Measurements from ENCODE around the gene TECPR2.
"Not testable (repeated sequence)": the region's sequence is repeated elsewhere in the genome, so short reads cannot be mapped to it uniquely, and the experiment has no call there.

TECPR2 gene

GRCh38 chr14:102513899-102514772 lies 151.4 kb downstream of the TECPR2 start:
- DNase-seq = no peak

GRCh38 chr14:102514987-102515733 lies 152.4 kb downstream of the TECPR2 start:
- no peak for DNase-seq

GRCh38 chr14:102516531-102517391 lies 154.0 kb downstream of the TECPR2 start:
- peak; percentile 41 for DNase-seq

DNA sequence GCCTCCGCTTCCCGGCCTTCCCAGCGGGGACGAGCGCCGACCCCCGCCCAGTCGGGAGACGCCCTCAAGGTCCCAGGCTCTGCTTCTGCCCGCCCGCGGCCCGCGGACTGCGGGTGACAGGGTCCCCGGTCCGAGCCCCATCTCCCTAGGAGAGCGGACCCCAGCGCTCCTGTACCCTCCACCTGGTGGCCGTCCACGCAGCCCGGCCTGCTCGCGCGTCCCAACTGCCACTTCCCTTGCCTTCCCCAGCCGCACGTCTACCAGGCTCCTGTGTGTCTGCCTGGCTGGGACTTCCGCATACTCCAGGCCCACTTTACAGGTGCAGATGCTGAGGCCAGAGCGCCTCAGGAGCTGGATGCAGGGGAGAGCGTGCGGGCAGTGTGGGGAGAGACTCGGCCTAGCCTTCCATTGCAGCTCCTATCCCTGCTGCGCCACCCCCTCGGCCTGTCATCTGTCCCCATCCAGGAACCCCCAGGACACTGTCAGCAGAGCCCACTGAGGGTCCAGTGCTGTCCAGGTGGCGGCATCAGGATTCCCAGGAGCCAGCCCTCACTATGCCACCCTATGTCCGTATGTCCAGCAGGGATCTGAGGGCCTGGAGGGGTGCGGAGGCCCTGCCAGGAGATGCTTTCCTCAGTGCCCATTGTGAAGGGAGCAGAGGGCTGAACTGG lies 154.8 kb downstream of the TECPR2 start:
- DNase-seq = no peak

DNA sequence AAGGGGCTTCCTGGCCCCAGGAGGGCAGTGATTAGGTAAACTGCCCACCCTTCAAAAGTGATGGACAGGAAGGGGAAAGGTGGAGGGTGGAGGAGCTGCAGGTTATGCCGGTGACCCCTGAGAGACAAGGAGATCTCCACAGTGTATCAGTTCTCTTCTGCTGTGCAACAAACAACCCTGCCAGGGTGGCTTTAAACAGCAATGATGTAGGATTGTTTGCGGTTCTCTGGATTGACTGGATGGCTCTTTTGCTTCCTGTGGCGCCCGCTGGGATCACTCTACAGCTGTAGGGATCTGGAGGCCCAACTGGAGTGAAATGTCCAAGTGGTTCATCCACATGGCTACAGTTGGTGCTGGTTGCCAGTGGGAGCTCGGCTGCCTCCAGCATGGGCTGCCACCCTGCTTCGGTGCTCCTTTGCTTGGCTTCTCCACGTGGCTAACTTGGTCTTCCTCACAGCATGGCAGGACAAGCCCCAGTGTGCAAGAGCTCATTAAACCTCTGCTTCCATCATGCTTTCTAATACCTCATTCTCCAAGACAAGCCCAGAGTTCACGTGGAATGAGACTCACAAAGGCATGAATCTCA lies 155.4 kb downstream of the TECPR2 start:
- DNase-seq = no peak

DNA sequence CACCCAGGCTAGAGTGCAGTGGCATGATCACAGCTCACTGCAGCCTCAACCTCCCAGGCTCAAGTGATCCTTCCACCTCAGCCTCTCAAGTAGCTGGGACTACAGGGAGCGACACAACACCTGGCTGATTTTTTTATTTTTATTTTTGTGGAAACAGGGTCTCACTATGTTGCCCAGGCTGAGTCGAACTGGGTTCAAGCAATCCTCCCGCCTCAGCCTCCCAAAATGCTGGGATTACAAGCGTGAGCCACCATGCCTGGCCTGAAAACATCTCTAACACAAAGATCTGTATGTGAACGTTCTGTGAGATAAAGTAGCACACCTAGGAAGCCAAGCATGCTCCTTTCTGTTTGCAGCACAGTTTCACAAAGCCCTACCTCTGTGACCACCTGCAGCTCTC lies 157.0 kb downstream of the TECPR2 start:
- DNase-seq = not testable (repeated sequence)

GRCh38 chr14:102523200-102523568 lies 160.4 kb downstream of the TECPR2 start:
- no peak for DNase-seq

GRCh38 chr14:102523569-102524450 lies 161.1 kb downstream of the TECPR2 start:
- no peak for DNase-seq

GRCh38 chr14:102524451-102525218 lies 161.9 kb downstream of the TECPR2 start:
- peak; percentile 98 for DNase-seq

DNA sequence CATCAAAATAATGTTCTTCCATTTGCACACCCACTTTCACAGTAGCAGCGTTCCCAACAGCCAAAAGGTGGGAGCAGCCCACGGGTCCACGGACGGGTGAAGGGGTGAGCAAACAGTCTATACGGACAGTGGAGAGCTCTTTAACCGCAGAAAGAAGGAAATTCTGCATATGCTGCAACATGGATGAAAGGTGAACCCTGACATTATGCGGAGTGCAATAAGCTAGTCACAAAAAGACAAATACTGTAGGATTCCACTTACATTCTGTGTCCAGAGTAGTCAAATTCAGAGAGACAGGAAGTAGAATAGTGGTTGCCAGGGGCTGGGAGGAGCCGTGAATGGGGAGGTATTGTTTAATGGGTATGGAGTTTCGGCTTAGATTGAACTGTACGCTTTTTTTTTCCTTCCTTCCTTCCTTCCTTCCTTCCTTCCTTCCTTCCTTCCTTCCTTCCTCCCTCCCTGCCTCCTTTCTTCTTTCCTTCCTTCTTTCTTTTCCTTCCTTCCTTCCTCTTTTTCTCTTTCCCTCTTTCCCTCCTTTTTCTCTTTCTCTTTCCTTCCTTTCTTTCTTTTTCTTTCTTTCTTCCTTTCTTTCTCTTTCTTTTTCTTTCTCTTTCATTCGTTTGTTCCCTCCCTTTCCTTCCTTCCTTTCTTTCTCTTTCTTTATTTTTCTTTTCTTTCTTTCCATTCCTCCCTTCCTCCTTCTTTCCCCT lies 162.6 kb downstream of the TECPR2 start:
- peak; percentile 74 for DNase-seq

DNA sequence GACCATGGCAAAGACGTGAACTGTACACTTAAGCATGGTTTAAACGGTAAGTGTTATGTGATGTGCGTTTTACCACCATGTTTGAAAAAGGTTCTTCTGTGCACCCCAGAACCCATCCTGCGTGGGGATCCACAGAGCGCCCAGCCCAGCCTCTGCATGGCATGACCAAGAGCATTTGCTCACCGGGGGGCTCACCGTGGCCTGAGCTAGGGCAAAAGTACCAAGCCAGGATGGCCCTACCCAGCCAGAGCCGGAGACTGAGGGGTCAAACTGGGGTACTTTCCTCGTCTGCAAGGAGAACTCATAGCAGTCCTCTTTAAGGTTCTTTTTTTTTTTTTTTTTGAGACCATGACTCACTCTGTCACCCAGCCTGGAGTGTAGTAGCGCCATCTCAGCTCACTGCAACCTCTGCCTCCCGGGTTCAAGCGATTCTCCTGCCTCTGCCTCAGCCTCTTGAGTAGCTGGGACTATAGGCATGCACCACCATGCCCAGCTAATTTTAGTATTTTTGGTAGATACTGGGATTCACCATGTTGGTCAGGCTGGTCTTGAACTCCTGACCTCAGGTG lies 163.3 kb downstream of the TECPR2 start:
- DNase-seq = no peak

DNA sequence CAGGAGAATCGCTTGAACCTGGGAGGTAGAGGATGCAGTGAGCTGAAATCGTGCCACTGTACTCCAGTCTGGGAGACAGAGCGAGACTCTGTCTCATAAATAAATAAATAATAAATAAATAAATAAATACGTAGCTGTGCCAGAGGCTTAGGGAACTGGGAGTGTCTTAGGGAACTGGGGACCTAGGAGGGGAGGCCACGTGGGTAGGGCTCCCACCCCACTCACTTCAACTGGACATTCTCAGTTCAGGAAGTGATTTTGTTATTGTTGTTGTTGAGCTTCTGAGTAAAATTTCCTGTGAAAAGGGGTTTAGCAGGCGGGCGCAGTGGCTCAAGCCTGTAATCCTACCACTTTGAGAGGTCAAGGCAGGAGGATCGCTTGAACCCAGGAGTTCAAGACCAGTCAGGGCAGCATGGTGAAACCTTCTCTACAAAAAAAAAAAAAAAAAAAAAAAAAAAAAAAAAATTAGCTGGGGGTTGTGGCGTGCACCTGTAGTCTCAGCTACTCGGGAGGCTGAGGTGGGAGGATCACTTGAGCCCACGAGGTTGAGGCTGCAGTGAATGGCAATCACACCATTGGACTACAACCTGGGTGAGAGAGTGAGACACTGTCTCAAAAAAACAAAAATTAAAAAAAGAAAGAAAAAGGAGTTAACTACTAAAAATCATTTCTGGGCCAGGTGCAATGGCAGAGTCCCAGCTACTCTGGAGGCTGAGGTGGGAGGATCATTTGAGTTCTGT lies 165.9 kb downstream of the TECPR2 start:
- DNase-seq = no peak

DNA sequence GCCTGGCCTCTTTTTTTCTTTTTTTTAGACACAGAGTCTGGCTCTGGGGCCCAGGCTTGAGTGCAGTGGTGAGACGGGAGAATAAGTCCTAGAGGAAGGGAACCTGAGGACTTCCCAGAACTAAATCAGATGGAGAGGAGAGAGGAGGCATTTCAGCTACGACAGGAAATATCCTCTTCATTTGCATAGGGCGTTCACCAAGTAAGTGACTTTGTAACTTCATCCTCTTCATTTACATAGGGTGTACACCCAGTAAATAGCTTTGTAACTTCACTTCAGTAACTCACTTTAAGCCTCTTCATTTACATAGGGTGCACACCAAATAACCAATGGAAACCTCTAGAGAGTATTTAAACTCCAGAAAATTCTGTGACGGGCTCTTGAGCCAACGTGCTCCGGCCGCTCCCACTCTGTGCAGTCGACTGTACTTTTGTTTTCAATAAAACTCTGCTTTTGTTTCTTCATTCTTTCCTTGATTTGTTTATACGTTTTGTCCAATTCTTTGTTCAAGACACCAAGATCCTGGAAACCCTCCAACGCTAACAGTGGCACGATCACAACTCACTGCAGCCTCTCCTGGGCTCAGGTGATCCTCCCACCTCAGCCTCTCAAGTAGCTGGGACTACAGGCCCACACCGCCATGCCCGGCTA lies 168.2 kb downstream of the TECPR2 start:
- DNase-seq = peak; percentile 70

DNA sequence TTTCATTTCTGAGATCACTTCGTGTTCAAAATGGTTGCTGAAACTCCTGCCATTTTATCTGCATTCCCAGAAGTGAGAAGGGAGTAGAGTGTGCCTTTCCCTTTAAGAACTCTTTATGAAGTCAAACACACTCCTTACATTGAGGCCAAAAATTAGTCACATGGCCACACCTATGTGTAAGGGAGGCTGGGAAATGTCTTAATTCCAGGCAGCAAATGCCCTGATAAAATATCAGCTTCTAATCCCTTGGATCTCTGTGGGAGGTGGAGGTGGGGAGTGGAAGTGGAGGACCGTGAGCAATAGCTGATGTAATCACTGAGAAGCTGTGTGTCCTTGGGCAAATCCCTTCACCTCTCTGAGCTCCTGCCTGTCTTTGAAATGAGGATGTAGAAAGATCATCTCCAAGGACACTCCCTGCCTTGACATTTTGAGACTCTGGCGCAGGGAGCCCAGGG lies 169.5 kb downstream of the TECPR2 start:
- DNase-seq = no peak

GRCh38 chr14:102537981-102538601 lies 175.3 kb downstream of the TECPR2 start:
- no peak for DNase-seq

DNA sequence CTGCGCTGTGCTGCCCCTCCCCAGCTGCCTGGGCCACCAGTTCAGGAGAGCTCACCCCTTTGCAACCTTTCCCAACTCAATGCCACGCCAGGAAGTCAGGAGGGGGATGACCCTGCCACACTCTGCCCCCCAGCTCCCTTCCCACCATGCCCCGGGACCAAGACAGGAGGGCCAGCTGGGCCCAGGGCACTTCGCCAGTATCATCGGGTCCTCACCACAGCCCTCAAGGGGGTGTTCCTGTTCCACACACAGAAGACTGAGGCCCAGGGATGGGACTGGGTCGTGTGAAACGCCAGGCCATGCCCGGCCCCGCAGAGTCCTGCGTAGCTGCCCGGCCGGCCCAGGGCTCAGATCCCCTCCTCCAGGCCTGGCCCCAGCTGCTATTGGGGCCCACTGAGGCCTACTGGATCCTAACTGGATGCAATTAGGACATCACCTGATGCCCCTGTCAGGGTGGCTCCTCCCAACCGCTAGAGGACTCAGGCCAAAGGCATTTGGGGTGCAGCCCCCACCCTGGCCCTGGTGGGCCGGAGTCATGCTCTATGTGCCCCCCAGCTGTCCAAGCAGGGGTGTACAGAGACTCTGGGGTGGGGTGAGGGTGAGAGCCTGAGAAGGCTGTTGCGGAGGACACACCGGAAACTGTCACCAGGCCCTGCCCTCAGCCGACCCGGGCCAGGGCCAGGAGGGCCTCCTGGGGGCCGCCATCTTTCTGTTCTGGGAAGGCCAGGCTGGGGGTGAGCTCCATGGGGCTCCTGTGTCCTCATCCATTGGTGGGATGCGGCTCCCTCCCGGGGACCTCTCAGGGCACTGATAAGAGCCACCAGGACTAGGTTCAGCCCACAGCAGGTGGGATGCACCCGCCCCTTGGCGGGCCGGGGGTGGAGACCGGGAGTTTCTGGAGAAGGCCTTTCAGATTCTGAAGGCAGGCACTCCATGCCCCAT lies 176.1 kb downstream of the TECPR2 start:
- DNase-seq = no peak

Measured in hematopoietic multipotent progenitor cell treated with erythropoietin and hydrocortisone succinate and interleukin-3 and kit ligand, for 6 days (in vitro differentiated cells).